Memory B cell (primary cell): ENCODE measurements around the gene DAB1.

Source experiments
- ATAC-seq: fragments of 150-1000 bp; cut with Tn5 transposase; 2 replicates; pipeline ENCODE4 v1.10.0; 2021; ENCODE audit warnings: low read depth, mild to moderate bottlenecking, moderate library complexity
- DNase-seq, 2 donors: peaks; one replicate each; pipeline ENCODE4 v3.0.0; 2022; ENCODE audit warnings: low spot score in 2 of 2
- H3K27ac Mint-ChIP-seq: one replicate; pipeline ENCODE4 v1.8.0; 2022; ENCODE audit warnings: mild to moderate bottlenecking, moderate library complexity, mixed read lengths
- H3K27me3 Mint-ChIP-seq: one replicate; pipeline ENCODE4 v1.8.0; 2022; ENCODE audit warnings: mixed read lengths
- H3K36me3 Mint-ChIP-seq: one replicate; pipeline ENCODE4 v1.8.0; 2022; ENCODE audit warnings: mild to moderate bottlenecking, mixed read lengths
- H3K4me1 Mint-ChIP-seq: one replicate; pipeline ENCODE4 v1.8.0; 2022; ENCODE audit warnings: mixed read lengths
- H3K4me3 Mint-ChIP-seq: one replicate; pipeline ENCODE4 v1.8.0; 2022; ENCODE audit warnings: mild to moderate bottlenecking, moderate library complexity, mixed read lengths
- H3K9me3 Mint-ChIP-seq: one replicate; pipeline ENCODE4 v1.8.0; 2022; ENCODE audit warnings: mixed read lengths

The DAB1 gene

DNA sequence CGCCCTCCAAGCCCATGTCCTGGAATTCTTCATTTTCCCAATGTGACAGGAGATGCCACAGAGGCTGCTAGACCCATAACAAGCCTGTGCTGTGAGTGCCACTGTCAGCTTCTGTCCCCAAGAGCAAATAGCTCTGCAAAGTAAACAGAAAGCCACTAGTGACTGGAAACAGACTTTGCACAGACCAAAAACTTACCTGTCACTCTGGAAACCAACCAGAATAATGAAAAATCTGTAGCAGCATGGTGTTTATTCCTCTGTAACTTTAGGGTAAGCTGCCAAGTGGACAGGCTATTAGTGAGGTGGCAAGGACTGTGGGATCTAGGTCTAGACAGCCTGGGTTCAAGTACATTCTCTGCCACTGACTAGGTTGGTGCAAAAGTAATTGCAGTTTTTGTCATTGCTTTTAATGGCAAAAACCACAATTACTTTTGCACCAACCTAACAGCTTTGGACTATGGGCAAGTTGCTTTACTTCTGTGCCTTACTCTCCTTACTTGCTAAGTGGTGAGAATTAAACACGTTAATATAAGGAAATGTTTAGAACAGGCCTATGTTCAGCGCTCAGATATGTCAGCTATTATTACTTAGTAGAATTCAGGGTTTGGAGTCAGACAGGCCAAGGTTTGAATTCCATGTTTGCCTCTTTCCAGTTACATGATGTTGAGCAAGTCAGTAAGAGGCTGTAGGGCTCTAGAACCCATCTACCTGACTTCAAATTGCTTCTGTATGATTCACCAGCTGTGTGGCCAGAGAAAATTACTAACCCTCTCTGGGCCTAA, 457.8 kb downstream of the DAB1 start, which contains the start of gene C8B:
C8B (minus strand) TSS at position 100 of the 782 bp plus-strand sequence; CDS start at position 33, 67 bp downstream.
- Mint-ChIP-seq H3K4me1 (no peaks in the 10 kb centered on the region), H3K9me3 (peaks cover 2% of the 10 kb centered on the region), H3K36me3 (no peaks in the 10 kb centered on the region), H3K4me3 (no peak within 1 kb of the TSS), H3K27me3 (peaks cover 11% of the 10 kb centered on the region), H3K27ac (no peak within 1 kb of the TSS)
- DNase-seq = no peak
- ATAC-seq = no peak

DNA sequence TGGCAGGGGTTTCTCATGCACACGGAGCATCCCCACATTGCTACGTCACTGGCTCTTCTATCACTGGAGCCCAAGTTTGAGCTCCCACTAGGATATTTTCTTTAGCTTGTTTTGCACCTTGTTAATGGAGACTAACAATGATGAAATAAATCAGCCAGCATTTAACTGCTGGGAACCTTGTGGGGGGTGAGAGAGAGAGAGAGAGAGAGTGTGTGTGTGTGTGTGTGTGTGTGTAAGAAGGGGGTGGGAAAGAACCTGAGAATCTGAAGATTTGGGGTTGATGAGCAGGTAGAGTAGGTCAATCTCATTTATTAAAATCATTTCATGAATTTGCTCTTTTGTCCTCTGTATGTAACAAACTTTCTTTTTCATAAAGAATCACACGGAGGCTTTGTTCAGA, 458.7 kb downstream of the DAB1 start:
- no peak overlapping the region for H3K4me3 Mint-ChIP-seq
- H3K27me3 Mint-ChIP-seq = peaks cover 8% of the 10 kb centered on the region
- H3K4me1 Mint-ChIP-seq = no peaks in the 10 kb centered on the region
- H3K27ac Mint-ChIP-seq = no peak overlapping the region
- peaks cover 2% of the 10 kb centered on the region for H3K9me3 Mint-ChIP-seq
- H3K36me3 Mint-ChIP-seq = no peaks in the 10 kb centered on the region
- DNase-seq (no peak), ATAC-seq (no peak)

DNA sequence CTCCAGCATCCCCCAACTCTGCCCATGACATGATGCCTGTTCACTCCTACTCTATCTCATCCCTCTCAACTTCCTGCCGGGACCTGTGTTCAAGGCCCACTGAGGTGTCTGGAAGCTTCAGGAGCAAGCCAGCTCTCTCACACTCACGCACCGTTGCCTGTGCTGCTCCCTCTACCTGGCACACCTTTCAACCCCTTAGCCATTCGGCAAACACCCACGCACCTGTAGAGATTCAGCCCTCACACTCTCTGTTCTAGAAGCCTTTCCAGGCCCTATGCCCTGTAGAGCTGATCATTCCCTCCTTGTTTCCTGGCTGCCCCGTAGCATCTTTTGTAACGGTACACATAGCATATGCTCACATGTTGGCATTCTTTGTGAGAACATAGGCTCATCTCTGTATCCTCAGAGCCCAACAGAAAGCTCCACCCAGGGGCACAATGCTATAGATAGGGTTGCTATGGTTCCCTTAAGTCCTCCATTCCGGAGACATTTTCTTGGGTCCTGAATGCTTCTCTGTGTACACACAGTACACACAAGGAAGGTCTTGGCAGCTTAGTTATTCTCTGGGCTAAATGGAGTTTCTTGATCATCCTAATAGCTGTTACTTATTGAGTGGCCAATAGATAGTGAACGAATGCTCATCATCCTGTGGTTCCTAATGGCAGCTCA, 459.4 kb downstream of the DAB1 start:
- no peak overlapping the region for H3K4me3 Mint-ChIP-seq
- ATAC-seq (no peak), DNase-seq (no peak)
- H3K36me3 Mint-ChIP-seq = no peaks in the 10 kb centered on the region
- peaks cover 7% of the 10 kb centered on the region for H3K27me3 Mint-ChIP-seq
- H3K9me3 Mint-ChIP-seq = peaks cover 2% of the 10 kb centered on the region
- H3K4me1 Mint-ChIP-seq = no peaks in the 10 kb centered on the region
- no peak overlapping the region for H3K27ac Mint-ChIP-seq

DNA sequence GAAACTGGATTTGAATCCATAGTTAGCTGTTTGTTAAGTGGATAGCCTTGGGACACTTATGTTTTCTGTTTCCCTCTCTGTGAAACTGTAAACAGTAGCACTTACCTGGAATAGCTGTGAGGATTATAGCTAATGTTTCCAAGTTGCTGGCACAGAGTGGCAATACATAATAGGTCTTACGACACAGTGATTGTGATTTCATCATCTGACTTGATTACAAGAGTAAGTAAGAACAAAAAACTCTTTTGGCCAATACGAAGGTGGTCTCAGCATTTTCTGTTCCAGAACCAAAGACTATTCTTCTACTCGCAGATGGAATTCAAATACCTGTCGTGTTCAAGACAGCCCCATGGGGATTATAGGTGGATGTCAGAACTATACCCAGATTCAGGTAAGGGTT, 460.2 kb downstream of the DAB1 start:
- ATAC-seq = no peak
- H3K4me1 Mint-ChIP-seq = no peaks in the 10 kb centered on the region
- no peak overlapping the region for H3K27ac Mint-ChIP-seq
- no peaks in the 10 kb centered on the region for H3K36me3 Mint-ChIP-seq
- H3K27me3 Mint-ChIP-seq = peaks cover 6% of the 10 kb centered on the region
- no peak for DNase-seq
- H3K9me3 Mint-ChIP-seq = peaks cover 1% of the 10 kb centered on the region
- H3K4me3 Mint-ChIP-seq = no peak overlapping the region

DNA sequence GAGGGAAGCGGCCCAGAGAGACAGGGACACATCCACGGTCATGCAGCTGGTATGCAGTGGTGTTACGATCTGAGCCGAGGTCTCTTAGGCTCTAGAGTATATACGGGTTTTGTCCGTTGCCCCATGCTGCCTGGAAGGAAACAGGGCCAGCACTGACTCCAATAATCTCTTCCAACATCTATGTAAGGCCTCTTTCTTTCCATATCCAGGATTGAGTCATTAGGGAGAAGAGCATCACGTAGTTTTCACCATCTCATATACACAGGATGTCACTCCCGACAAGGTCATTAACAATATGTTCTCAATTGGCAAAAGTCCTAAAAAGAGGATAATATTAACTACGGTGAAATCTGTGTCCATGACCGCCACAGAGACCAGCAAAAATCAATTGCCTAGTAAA, 462.4 kb downstream of the DAB1 start:
- Mint-ChIP-seq H3K27ac (no peak overlapping the region), H3K4me3 (no peak overlapping the region), H3K4me1 (no peaks in the 10 kb centered on the region), H3K27me3 (peaks cover 7% of the 10 kb centered on the region), H3K9me3 (no peaks in the 10 kb centered on the region), H3K36me3 (no peaks in the 10 kb centered on the region)
- no peak for ATAC-seq
- no peak for DNase-seq

DNA sequence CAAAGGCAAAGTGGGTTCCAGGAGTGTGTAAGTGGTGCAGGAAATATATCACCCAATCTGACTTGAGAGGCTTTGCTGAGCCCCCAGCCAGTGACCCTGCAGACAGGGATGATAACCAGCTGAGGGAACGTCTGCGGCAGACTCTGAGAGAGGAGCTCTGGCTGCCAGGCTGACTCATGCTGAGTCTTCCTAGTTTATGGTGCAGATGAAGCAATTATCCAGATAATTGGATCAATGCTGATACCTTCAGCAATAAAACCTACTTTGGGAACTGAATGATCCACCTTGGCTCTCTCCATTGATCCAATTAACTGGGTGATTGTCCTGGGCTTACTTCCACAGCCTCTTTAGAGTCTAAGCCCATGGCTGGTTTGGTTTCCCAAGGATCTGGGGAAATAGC, 465.3 kb downstream of the DAB1 start:
- DNase-seq (no peak), ATAC-seq (no peak)
- peaks cover 7% of the 10 kb centered on the region for H3K27me3 Mint-ChIP-seq
- no peaks in the 10 kb centered on the region for H3K4me1 Mint-ChIP-seq
- no peaks in the 10 kb centered on the region for H3K9me3 Mint-ChIP-seq
- H3K36me3 Mint-ChIP-seq = no peaks in the 10 kb centered on the region
- no peak overlapping the region for H3K27ac Mint-ChIP-seq
- H3K4me3 Mint-ChIP-seq = no peak overlapping the region

DNA sequence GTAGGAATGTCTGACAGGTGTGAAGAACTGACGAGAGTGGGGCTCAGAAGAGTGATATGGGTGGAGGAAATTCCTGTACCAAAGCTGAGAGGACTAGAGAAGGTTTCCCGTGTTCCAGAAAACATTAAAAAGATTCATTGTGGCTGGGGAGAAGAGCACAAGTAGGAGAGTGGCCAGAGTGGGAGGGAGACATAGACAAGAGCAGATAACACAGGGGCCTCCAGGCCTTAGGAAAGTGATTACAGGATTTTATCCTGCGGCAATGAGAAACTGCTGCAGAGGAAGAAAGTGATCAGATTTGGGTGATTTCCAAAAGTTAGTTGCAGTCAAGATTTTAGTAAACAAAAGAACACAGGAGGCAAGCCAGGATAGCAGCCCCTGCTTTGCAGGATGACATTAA, 465.9 kb downstream of the DAB1 start:
- Mint-ChIP-seq H3K4me1 (no peaks in the 10 kb centered on the region), H3K36me3 (no peaks in the 10 kb centered on the region), H3K9me3 (no peaks in the 10 kb centered on the region), H3K4me3 (no peak overlapping the region), H3K27me3 (peaks cover 7% of the 10 kb centered on the region), H3K27ac (no peak overlapping the region)
- DNase-seq = no peak
- ATAC-seq = no peak

DNA sequence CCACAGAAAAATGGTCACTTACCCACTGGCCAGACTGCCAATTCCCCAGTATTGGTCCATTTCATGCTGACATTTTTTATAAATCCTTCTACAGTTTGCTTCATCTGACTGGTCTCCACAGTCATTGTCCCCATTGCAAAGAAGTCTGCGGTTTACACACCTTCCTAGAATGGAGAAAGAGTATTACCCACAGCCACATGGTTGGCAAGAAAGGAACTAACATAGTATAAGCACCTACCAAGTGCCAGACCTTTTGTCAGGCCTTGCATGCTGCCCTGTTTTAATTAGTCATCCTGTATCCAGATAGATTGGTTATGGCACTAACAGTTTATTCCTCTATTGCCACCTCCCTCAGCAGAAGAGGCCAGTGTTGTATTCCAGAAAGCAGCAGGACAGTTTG, 469.2 kb downstream of the DAB1 start:
- no peak overlapping the region for H3K27ac Mint-ChIP-seq
- ATAC-seq (no peak), DNase-seq (no peak)
- no peaks in the 10 kb centered on the region for H3K36me3 Mint-ChIP-seq
- no peak overlapping the region for H3K4me3 Mint-ChIP-seq
- H3K4me1 Mint-ChIP-seq = no peaks in the 10 kb centered on the region
- H3K27me3 Mint-ChIP-seq = peaks cover 7% of the 10 kb centered on the region
- no peaks in the 10 kb centered on the region for H3K9me3 Mint-ChIP-seq

DNA sequence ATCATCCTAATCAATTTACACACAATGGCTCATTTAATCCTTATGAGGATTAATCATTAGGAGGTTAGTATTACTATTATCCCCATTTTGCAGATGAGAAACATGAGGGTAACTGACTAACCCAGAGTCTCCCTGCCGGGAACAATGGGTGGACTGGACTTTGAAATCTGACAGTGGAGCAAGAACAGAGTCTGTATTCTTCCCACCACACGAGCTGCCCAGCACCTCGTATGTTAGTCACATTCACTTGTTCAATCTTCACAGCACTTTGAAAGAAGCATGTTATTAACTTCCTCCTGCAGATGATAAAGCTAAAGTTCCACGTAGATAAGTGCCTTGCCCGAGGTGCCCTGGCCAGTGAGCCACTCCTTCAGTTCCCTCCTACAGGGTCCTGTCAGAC, 470.5 kb downstream of the DAB1 start:
- Mint-ChIP-seq H3K4me1 (no peaks in the 10 kb centered on the region), H3K27ac (no peak overlapping the region), H3K36me3 (no peaks in the 10 kb centered on the region), H3K27me3 (peaks cover 7% of the 10 kb centered on the region), H3K9me3 (no peaks in the 10 kb centered on the region), H3K4me3 (no peak overlapping the region)
- ATAC-seq (no peak), DNase-seq (no peak)

DNA sequence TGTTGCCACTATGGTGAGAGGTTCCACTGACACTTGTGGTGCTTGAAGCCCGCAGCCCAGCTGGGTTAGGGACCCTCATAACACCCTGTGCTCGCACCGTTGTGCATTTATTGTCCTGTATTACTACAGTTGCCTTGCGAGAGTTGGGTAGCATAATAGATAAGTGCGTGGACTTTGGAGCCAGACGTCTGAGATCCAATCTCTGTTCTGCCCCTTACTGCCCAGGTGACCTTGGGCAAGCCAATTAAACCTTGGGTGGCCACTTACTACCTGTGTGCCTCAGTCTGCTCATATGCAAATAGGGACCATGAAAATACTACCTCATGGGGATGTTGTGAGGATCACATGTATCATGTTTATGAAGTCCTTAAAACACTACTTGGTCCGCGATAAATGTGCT, 471.4 kb downstream of the DAB1 start:
- H3K36me3 Mint-ChIP-seq = no peaks in the 10 kb centered on the region

DNA sequence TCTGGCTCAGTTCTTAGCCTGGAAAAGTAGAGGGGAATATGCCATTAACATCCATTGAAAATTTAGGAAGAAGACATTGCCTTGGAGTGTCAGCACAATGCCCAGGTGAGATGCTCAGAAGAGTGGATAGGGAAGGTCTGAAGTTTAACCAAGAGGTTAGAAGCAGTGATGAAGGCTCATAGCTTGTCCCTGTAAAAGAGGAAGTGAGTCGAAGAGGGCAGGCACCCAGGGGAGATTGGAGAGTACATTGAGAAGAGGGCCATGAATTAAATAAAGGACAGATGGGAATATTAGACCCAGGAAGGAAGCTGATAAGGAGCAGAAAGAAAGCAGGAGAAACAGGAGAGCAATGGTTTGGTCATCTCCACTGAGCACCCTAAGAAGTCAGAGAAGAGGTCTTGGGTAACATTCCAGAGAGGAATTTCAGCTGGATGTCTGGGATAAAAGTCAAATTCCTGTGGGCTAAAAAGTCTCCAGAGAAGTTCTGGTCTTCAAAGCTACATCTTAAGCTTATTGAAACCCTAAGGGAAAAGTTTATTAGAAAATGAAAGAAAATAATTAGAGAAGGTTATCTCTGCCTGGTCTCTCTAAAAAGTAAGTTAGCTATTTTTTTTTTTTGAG, 475.3 kb downstream of the DAB1 start:
- DNase-seq (no peak), ATAC-seq (no peak)
- Mint-ChIP-seq H3K27ac (no peak overlapping the region), H3K4me3 (no peak overlapping the region), H3K36me3 (no peaks in the 10 kb centered on the region), H3K27me3 (no peaks in the 10 kb centered on the region), H3K4me1 (no peaks in the 10 kb centered on the region), H3K9me3 (no peaks in the 10 kb centered on the region)

More for the DNA sequence above, 471.4 kb downstream of the DAB1 start:
- H3K9me3 Mint-ChIP-seq = no peaks in the 10 kb centered on the region
- ATAC-seq = no peak
- H3K4me3 Mint-ChIP-seq = no peak overlapping the region
- no peak for DNase-seq
- H3K27me3 Mint-ChIP-seq = peaks cover 7% of the 10 kb centered on the region
- no peak overlapping the region for H3K27ac Mint-ChIP-seq
- H3K4me1 Mint-ChIP-seq = no peaks in the 10 kb centered on the region
